ENCODE data around the gene GPR160.

DNA sequence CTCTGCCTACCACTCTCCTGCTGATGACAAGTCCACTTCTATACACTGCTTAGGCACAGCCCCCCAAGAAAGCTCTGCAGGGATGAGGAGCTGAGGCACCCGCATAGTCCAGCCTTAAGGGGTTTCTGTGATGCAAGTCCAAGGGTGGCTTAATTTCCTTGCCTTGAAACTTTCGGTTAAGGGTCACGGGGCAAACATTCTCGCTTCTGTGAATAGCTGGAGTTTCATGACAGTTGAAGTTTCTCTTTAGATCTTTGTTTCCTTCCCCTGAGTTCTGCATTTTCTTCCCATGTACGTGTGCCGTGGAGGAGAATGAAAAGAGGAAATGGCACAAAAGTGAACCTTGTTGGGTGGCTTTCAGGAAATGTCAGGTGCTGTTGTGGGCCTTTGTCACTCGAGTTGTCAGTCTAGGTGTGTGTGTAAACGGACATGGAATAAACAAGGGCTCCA is 7.0 kb downstream of the GPR160 start:
- TF ChIP-seq POLR2A (IDR thresholded peaks at IDR 0.05) (no peak), POLR2AphosphoS5 (IDR thresholded peaks at IDR 0.05) (peak in 1 of 3 donors; percentile 80)
- TF ChIP-seq, protein P1, sequence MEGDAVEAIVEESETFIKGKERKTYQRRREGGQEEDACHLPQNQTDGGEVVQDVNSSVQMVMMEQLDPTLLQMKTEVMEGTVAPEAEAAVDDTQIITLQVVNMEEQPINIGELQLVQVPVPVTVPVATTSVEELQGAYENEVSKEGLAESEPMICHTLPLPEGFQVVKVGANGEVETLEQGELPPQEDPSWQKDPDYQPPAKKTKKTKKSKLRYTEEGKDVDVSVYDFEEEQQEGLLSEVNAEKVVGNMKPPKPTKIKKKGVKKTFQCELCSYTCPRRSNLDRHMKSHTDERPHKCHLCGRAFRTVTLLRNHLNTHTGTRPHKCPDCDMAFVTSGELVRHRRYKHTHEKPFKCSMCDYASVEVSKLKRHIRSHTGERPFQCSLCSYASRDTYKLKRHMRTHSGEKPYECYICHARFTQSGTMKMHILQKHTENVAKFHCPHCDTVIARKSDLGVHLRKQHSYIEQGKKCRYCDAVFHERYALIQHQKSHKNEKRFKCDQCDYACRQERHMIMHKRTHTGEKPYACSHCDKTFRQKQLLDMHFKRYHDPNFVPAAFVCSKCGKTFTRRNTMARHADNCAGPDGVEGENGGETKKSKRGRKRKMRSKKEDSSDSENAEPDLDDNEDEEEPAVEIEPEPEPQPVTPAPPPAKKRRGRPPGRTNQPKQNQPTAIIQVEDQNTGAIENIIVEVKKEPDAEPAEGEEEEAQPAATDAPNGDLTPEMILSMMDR (IDR thresholded peaks at IDR 0.05 in 8 of 11, conservative IDR thresholded peaks at IDR 0.05 in 3 of 11), result no peak

Data from spleen (tissue), 7 donors.